Endometrium (tissue), 2 donors: ENCODE measurements around the gene GALT.

Experiments
- FAIRE-seq: peaks from 2 replicates; lab custom pipeline; 2012; peaks lifted over from hg19 to GRCh38; lab: Jason Lieb, UNC
- donor health status: control.
- donor health status: control.

GALT gene

GRCh38 chr9:34651876-34652601 lies 5.6 kb downstream of the GALT start, which contains the start of gene IL11RA:
IL11RA (plus strand) TSS chr9:34652185; CDS start chr9:34655218, 3,033 bp downstream.
- no peak for FAIRE-seq

- FAIRE-seq: no peak
These were observed 6.1 kb downstream of the GALT start for GRCh38 chr9:34652602-34653000.

DNA sequence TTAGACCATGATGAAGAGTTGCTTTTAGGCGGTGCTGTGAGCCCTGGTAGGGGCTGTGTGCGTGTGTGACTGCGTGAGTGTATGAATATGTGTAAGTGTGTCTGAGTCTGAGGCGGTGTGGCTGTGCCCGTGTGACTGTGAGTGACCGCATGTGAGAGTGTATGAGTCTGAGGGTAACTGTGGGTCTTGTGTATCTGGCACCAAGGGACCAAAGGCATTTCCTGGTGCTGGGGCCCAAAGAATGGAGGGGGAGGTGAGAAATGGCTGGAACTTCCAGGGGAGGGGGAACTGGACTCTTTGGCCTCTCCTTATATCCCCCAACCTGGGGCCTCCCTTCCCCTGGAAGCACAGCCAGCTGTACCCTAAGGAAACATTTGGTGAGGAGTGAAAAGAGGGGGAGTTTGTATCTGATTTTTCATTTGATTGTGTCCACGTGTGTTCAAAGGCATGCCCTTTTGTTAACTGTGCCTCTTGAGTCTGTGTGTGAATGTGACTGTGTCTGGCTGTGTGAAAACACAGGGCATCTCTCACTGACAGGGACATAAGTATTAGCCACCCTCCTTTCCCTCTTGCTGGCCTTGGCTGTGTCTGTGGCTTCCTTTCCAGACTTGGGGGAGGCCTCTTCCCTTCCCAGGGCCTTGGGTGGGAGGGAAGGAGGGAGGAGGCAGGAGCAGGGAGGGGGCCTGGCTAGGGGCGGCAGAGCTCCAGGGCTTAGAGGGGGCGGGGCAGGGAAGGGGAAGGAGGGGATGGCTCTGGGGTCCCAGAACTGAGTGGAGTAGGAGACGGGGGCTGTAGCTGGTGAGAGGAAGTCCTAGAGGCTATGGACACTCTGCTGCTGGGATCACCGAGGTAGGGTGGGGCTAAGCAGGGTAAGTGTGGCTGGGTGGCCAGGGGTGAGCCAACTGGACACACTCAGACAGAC lies 6.9 kb downstream of the GALT start:
- FAIRE-seq: no peak

DNA sequence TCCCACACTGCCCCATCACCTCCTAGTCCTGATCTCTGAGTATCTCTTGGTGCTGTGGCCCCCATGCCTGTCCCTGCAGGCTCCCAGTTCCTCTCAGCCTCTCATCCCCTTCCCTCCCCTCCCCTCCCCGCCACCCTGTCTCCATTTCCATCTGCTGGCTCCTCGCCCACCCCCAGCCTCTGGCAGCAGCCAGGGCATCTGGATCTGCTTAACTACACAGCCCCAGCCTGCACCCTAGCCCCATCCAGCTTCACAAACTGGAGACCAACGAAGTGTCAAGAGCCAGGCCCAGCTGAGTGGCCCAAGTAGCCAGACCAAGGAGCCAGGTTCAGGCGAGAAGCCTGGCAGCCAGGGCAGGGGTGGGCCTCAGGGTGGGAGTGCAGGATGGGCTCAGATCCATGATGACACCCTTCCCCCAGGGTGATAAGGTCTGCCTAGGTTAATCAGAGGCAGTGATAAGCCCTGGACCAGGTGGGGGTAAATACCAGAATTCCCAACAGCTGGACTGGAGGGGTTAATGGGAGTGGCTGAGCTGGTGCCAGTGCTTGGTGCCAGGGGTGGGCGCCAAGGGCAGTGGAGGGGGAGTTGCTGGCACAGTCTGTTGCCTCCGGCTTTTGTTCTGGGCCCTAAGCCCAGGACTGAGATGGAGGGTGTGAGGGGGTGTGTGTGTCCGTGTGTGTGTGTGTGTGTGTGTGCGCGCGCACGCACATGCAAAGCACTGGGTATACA lies 8.0 kb downstream of the GALT start:
- no peak for FAIRE-seq

DNA sequence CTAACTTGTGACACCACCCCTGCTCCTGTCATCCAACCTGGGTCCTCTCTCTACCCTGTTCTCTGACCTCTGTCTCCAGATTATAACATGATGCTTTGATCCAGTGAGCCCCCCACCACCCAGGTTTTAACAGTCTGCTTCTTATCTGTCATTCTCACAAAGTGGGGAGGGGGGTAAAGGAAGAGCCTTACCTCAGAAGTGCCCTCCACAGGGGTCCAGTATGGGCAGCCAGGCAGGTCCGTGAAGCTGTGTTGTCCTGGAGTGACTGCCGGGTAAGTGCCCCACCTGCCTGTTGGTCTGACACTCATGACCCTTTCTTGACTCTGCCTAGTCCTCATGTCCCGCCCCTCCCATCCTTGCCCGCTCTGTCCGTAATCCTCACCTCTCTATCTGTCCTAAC lies 8.9 kb downstream of the GALT start:
- no peak for FAIRE-seq

DNA sequence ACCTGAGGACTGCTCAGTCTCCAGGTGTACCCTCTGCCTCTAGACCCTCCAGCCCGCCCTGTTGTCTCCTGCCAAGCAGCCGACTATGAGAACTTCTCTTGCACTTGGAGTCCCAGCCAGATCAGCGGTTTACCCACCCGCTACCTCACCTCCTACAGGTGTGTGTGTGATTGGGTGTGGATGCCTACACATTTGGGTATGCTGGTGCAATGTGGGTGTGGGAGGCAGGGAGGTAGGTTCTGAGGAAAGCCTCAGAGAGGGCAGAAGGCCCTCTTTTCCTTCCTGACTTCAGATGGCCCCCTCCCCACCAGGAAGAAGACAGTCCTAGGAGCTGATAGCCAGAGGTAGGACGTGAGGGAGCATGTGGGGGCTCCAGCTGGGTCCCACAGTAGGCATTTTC lies 10.5 kb downstream of the GALT start:
- FAIRE-seq: no peak

- FAIRE-seq: no peak
These were observed 12.0 kb downstream of the GALT start for GRCh38 chr9:34658461-34658860.

DNA sequence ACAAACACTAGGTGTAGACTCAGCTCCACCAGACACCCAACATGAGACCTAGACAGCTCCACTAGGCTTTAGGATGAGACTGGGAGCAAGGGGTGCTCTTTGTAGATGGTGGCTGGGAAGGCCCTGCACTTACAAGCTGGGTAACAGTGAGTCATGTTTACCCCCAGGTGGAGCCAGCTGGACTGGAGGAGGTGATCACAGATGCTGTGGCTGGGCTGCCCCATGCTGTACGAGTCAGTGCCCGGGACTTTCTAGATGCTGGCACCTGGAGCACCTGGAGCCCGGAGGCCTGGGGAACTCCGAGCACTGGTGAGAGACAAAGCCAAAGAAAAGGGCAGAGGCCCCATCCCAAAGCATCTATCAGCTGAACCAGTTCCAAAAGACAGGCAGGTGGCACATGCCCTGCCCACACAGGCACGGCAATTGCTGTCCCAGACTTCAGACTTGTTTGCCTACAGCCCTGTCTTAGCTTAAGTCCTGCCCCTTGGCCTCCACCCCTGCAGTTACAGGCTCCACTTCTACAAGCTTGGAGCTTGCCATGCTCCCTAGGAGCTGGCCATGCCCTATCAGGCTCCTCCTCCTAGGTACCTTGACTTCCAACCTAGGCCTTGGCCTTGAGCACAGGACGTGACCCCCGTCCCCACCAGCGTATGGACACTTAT lies 13.2 kb downstream of the GALT start:
- no peak for FAIRE-seq

GRCh38 chr9:34662526-34663302 lies 16.2 kb downstream of the GALT start, which contains the start of gene CCL27:
CCL27 (minus strand) TSS chr9:34662657; CDS start chr9:34662633, 24 bp downstream.
- no peak for FAIRE-seq

- no peak for FAIRE-seq
These were observed 16.8 kb downstream of the GALT start for GRCh38 chr9:34663303-34663605.

DNA sequence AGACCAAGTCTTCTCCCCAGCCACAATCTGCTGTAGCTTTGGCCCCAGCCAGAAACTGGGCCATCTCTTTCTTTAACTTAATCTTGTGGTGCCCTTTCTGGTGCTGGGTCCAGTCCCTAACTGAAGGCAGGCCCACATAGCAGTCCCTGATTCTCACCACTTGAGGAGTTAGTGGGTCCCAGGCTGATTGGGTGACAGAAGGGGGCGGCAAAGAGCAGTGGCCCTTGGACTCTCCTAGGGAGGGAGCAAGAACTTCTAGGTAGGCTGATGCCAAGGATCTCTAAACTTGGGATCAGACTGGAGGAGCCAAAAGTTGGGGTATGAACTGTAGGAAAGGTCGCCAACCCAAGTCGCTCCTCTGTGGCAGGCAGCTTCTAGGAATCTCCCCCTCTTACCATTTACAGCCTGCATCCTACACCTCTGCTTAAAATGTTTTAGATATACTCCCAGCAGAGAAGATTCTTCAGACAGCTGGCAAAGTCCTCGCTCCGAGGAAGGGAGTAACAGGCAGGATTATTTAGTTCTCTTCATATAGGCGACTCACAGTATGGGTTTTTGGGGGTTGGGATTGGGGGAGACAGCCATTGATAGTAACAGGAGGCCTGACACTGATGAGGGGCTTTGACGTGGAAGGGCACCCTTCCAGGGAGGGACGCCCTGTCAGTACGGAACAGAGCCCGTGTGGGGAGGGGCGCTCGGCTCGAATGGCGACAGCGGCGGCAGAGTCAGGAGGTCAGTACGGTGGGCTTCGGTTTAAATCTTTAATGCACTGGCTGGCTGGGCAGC lies 18.0 kb downstream of the GALT start:
- no peak for FAIRE-seq

DNA sequence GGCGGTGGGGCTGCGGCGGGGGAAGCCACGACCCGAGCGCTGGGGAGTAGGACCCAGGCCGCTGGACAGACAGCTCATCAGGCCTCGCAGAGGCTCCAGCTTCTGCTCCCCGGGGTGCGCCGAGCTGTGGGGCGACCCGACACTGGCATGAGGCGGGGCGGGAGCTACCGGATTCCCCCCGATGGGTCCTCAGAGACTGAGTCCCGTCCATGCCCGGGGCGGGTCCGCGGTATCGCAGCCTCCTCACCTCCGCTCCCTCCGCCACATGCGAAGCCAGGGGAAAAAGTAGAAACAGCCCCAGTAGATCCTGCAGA lies 18.5 kb downstream of the GALT start:
- FAIRE-seq: no peak

DNA sequence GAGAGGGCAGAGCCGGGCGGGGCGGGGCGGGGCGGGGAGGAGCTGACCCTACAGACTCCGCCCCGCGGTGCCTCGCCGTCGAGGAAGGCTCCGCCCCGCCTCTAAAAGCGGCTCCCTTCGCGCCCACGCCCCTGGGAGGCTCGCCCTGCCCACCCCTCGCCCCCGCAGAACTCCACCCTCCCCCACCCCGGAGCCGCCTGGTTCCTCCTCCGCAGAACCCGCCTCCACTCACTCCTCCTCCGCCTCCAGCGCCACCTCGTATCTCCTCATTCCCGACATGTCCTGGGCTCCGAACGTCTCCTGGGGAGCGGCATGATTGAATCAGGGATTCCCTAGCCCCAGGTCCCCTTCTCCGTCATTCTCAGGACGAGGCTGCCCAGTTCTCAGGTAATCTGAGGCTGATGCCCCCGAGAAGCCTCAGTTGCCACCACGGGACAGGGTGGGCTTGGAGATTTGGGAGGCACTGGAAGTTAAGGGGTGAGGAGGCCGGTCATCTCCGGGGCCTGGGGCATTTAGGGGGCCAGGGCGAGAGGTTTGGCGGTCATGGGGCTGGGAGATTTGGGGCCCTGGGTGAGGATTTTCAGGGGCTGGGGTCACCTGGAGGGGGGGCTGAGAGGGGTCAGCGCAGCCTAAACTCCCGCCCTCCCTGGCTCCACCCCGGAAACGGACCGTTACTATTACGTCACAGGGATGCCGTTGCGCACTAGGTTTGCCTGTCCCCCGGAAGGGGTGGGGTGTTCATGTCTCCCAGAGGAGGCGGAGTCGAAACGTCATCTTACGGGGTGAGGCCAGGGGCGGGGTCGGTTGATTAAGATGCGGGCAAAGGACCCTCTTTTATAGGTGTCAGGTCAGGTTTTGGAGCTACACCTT lies 19.1 kb downstream of the GALT start:
- FAIRE-seq: peak; percentile 18

DNA sequence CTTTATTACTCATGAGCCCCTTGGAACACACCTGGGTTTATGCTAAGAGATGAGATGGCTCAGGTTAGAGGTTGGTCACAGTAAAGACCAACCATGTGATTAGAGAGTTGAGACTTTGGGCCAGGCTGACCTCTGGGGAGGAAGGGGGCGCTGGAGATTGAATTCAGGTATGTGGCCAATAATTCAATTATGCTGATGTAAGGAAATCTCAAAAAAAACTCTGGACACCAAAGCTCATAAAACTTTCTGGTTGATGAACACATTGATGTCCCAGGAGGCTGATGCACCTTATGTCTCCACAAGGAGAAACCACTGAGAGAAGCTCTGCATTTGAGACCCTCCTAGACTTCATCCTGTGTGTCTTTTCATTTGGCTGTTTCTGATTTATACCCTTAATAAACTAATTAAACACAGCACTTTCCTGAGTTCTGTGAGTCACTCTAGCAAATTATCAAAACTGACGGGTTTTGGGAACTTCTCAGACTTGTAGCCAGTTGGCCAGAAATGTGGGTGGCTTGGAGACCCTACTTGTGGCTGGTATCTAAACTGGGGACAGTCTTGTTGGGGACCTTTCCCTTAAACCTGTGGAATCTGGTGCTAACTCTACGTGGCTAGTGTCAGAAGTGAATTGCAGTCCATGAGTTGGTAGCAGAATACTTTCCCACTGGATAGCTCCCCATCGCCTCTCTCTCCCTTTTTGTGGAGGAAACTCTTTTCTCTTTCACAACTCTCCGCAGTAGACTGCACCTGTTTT lies 23.5 kb downstream of the GALT start:
- no peak for FAIRE-seq

DNA sequence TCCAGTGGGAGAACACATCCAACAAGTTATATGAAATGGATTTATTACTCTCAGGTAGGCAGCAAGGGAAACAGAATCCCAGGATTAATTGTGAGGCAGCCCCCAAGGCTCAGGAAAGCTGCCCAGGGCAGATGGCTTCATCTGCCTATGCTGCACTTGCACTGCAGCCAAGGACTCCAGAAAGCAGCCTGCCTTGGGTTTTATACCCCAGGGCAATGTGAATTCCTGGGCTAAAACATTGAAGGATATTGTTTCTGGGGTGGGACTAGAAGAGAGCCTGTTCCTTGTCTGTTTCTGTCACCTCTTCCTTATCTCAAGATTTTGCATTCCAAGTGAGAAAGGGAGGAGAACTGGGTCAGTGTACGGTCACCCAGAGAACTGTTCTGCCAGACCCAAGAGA lies 24.8 kb downstream of the GALT start:
- FAIRE-seq: no peak

- no peak for FAIRE-seq
These were observed 28.0 kb downstream of the GALT start for GRCh38 chr9:34674440-34674839.

- no peak for FAIRE-seq
These were observed 28.7 kb downstream of the GALT start for GRCh38 chr9:34675048-34675714.

- FAIRE-seq: no peak
These were observed 29.4 kb downstream of the GALT start for GRCh38 chr9:34675869-34676268.
